SU-DHL-6 (cell line): Measurements from ENCODE around the gene RGS16.

ENCODE experiments used
- H2AFZ ChIP-seq: fragments of 200-600 bp; sonication (generic); 2 replicates; pipeline ENCODE4 v1.6.1; 2014; ENCODE audit warnings: low read depth, mild to moderate bottlenecking, moderate library complexity, mixed read lengths, antibody characterized with exemption, low read length; ENCODE audit not compliant: severe bottlenecking
- H3F3A ChIP-seq: fragments of 200-600 bp; shearing (Covaris generic); 2 replicates; pipeline ENCODE4 v1.6.0; 2016; ENCODE audit warnings: antibody characterized with exemption, mild to moderate bottlenecking; ENCODE audit not compliant: insufficient read depth
- H3K27ac ChIP-seq: fragments of 200-600 bp; sonication (generic); 2 replicates; pipeline ENCODE4 v1.5.1; 2016; ENCODE audit warnings: low read depth, mild to moderate bottlenecking, low read length, moderate library complexity, mixed read lengths
- H3K27me3 ChIP-seq: fragments of 200-600 bp; sonication (generic), shearing (Covaris generic); 2 replicates; pipeline ENCODE4 v1.6.0; 2014; ENCODE audit warnings: mild to moderate bottlenecking, low read length
- H3K36me3 ChIP-seq: fragments of 200-600 bp; sonication (generic); 2 replicates; pipeline ENCODE4 v1.6.1; 2014; ENCODE audit warnings: mild to moderate bottlenecking, low read length, mixed read lengths
- H3K4me2 ChIP-seq: fragments of 300-600, 200-600 bp; shearing (Covaris generic), sonication (generic); 2 replicates; pipeline ENCODE4 v1.6.0; 2014; ENCODE audit warnings: low read length, low read depth, mild to moderate bottlenecking; ENCODE audit not compliant: poor library complexity, severe bottlenecking
- H3K4me3 ChIP-seq: fragments of 200-600 bp; sonication (generic); 2 replicates; pipeline ENCODE4 v1.5.1; 2014; ENCODE audit warnings: antibody characterized with exemption, low read length, mild to moderate bottlenecking, mixed read lengths; ENCODE audit not compliant: insufficient read depth, poor library complexity, severe bottlenecking
- H3K79me2 ChIP-seq: fragments of 200-600 bp; sonication (generic); 2 replicates; pipeline ENCODE4 v1.6.1; 2014; ENCODE audit warnings: mild to moderate bottlenecking, low read length, moderate library complexity; ENCODE audit not compliant: insufficient read depth
- H3K9ac ChIP-seq: fragments of 200-600 bp; sonication (generic); 2 replicates; pipeline ENCODE4 v1.7.0; 2014; ENCODE audit warnings: mild to moderate bottlenecking, low read length
- H3K9me2 ChIP-seq: fragments of 200-600 bp; sonication (generic); replicated peaks from 2 replicates; pipeline ENCODE4 v1.6.1; 2014; ENCODE audit warnings: low read length; ENCODE audit not compliant: insufficient read depth
- H3K9me3 ChIP-seq: fragments of 200-600 bp; sonication (generic); 2 replicates; pipeline ENCODE4 v1.6.1; 2014; ENCODE audit warnings: low read length, mixed read lengths; ENCODE audit not compliant: insufficient read depth
- H4K20me1 ChIP-seq: fragments of 200-600 bp; sonication (generic); 2 replicates; pipeline ENCODE4 v1.6.1; 2014; ENCODE audit warnings: low read depth, mild to moderate bottlenecking, antibody characterized with exemption, low read length, moderate library complexity, mixed read lengths
- CTCF ChIP-seq: fragments of 200-600 bp; sonication (generic); IDR thresholded peaks from one replicate; pipeline ENCODE4 v1.5.1; 2017; ENCODE audit warnings: antibody characterized with exemption, mild to moderate bottlenecking, low read length, moderate library complexity; ENCODE audit not compliant: insufficient read depth, poor library complexity, severe bottlenecking
- EZH2phosphoT487 ChIP-seq: fragments of 200-600 bp; sonication (generic), shearing (Covaris generic); conservative IDR thresholded peaks from 2 replicates; pipeline ENCODE4 v1.6.1; 2018; ENCODE audit warnings: mild to moderate bottlenecking, antibody characterized with exemption, low read length, moderate library complexity, mixed read lengths

RGS16 gene

GRCh38 chr1:182641561-182641960 is 37.4 kb upstream of the RGS16 start:
- no peak overlapping the region for H3K9ac ChIP-seq

GRCh38 chr1:182639330-182639729 is 35.1 kb upstream of the RGS16 start:
- Histone ChIP-seq H3K4me2 (no peak overlapping the region), H3K27ac (no peak overlapping the region), H3K9ac (no peak overlapping the region), H3F3A (no peaks in the 10 kb centered on the region), H3K36me3 (no peaks in the 10 kb centered on the region), H4K20me1 (no peaks in the 10 kb centered on the region), H3K4me3 (no peak overlapping the region), H3K79me2 (no peaks in the 10 kb centered on the region), H3K27me3 (no peaks in the 10 kb centered on the region), H2AFZ (no peak overlapping the region), H3K9me3 (no peaks in the 10 kb centered on the region), H3K9me2 (no peaks in the 10 kb centered on the region)
- no peak for TF ChIP-seq EZH2phosphoT487
- no peak for TF ChIP-seq CTCF

More at GRCh38 chr1:182641561-182641960, 37.4 kb upstream of the RGS16 start:
- Histone ChIP-seq H3K79me2 (no peaks in the 10 kb centered on the region), H3K9me3 (no peaks in the 10 kb centered on the region), H3K27ac (no peak overlapping the region), H3F3A (no peaks in the 10 kb centered on the region), H2AFZ (no peak overlapping the region), H3K27me3 (no peaks in the 10 kb centered on the region), H3K4me2 (no peak overlapping the region), H4K20me1 (no peaks in the 10 kb centered on the region), H3K36me3 (no peaks in the 10 kb centered on the region), H3K9me2 (no peaks in the 10 kb centered on the region), H3K4me3 (no peak overlapping the region)
- no peak for TF ChIP-seq CTCF
- TF ChIP-seq EZH2phosphoT487 = no peak

- no peaks in the 10 kb centered on the region for H3K9me2 ChIP-seq
- TF ChIP-seq EZH2phosphoT487 (no peak), CTCF (no peak)
- H3K27me3 ChIP-seq = no peaks in the 10 kb centered on the region
- no peak overlapping the region for H3K4me2 ChIP-seq
- no peak overlapping the region for H3K4me3 ChIP-seq
- no peaks in the 10 kb centered on the region for H3K36me3 ChIP-seq
- H3K27ac ChIP-seq = no peak overlapping the region
- no peaks in the 10 kb centered on the region for H3K79me2 ChIP-seq
- no peaks in the 10 kb centered on the region for H3K9me3 ChIP-seq
- no peak overlapping the region for H2AFZ ChIP-seq
- no peak overlapping the region for H3K9ac ChIP-seq
- peaks cover 6% of the 10 kb centered on the region; the same call in 1 of the 2 replicates for H3F3A ChIP-seq
- no peaks in the 10 kb centered on the region for H4K20me1 ChIP-seq
Observed at GRCh38 chr1:182637769-182638168, 33.6 kb upstream of the RGS16 start.
